HG03139 (cell line): ENCODE measurements around the gene KRTAP5-10.
"Not testable (repeated sequence)": the region's sequence is repeated elsewhere in the genome, so short reads cannot be mapped to it uniquely, and the experiment has no call there.

ENCODE experiments used
- ATAC-seq: cut with Tn5 transposase; IDR thresholded peaks from one replicate; pipeline ENCODE4 v1.9.1; 2021; ENCODE audit not compliant: unreplicated experiment

KRTAP5-10 gene

DNA sequence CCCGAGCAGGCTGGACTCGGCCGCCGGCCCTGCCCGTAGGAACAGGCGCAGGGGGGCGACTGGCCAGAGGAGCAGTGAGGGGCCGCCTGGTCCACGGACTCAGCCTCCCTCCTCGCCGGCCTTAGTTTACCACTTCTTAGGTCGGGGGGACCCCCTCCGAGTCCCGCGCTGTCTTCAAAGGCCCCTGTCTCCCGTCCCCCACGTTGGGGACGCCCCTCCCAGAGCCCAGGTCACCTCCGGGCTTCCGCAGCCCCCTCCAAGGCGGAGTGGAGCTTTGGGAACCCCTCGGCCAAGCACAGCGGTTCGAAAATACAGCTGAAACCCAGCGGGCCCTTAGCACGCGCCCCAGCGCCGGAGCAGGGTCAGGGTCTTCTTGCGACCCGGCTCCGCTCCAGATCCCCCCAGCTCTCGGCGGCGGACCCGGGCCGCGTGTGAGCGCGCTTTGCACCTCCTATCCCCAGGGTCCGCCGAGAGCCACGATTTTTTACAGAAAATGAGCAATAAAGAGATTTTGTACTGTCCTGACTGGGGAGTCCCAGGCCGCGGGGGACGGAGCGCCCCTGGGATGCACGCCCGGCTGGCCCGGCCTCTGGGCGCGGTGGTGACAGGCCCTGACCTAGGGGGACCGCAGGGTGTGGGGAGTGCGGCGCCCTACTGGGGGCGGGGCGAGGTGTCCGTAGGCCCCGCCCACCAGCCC, 42.3 kb downstream of the KRTAP5-10 start:
- not testable (repeated sequence) for ATAC-seq

DNA sequence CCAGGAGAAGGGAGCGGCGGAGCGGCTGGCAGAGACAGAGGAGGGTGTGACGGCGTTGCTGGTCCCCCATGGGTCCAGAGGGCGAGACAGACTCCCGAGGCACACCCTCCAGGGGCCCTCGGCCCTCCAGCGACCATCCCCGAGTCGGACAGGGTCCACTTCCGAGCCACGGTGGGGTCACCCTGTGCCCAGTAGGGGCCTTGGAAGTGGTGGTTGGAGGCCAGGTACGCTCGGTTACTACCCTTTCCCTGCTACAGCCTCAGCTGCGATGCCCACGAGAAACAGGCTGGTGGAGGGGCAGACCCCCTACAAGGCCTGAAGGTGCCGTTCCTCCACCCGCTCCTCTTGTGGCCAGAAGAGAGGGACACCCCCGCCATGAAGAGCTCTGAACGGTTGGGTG, 42.9 kb downstream of the KRTAP5-10 start:
- not testable (repeated sequence) for ATAC-seq

DNA sequence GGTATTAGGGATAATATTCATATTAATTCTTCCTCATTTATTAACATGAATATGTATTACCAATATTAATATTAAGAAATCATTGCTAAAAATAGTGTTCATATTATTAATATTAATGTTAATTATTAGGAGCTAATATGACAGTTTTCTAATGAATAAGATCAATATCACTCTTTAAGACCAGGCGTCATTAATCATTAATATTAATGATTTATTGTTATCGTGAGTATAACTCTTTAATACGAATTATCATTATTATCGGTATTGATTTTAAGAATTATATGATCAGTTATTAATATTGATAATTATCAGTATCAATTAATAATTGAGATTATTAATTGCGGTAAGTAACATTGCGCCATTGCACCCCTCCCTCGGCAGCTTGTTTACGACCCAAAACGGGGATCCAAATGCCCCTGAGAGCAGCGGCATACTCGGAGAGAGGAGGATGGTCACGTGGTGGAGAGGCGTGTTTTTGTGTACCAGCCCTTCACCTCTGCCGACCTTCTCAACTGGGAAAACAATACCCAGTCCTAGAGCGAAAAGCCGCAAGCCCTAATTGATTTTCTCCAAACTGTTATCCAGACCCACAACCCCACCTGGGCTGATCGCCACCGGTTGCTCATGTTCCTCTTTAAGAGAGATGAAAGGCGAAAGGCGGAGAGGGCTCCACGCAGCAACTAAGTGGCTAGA, 46.0 kb downstream of the KRTAP5-10 start:
- not testable (repeated sequence) for ATAC-seq

- ATAC-seq: not testable (repeated sequence)
Observed at GRCh38 chr11:71613931-71614330, 48.6 kb downstream of the KRTAP5-10 start.

DNA sequence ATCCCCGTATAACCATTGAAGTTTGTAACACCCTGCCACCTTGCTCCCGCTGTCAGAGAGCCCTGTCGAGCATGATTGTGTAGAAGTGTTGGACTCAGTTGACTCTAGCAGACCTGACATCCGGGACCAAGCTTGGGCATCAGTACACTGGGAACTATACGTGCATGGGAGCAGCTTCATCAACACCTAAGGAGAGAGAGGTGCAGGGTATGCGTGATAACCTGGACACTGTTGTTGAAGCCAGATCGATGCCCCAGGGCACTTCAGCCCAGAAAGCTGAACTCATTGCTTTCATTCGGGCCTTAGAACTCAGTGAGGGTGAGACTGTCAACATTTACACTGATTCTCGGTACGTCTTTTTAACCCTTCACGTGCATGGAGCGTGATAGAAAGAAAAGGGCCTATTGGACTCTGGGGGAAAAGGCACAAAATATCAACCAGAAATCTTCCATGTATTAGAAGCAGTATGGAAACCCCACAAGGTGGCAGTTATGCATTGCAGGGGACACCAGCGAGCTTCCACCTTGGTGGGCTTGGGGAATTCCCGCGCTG, 49.1 kb downstream of the KRTAP5-10 start:
- ATAC-seq: not testable (repeated sequence)

GRCh38 chr11:71615003-71615402, 49.6 kb downstream of the KRTAP5-10 start:
- ATAC-seq: not testable (repeated sequence)
